NT2/D1 (cell line): ENCODE measurements around the gene FCMR.

ENCODE experiments used
- SUZ12 ChIP-seq: IDR thresholded peaks from 2 replicates; pipeline ENCODE4 v1.6.1; 2011; ENCODE audit not compliant: insufficient read length, insufficient read depth; ENCODE audit errors: extremely low read depth
- YY1 ChIP-seq: IDR thresholded peaks from 2 replicates; pipeline ENCODE4 v1.6.1; 2011; ENCODE audit not compliant: insufficient read length, insufficient read depth
- ZNF274 ChIP-seq: IDR thresholded peaks from 2 replicates; pipeline ENCODE4 v1.6.1; 2011; ENCODE audit warnings: mild to moderate bottlenecking, low read depth, low read length

- TF ChIP-seq ZNF274: no peak
- TF ChIP-seq SUZ12: no peak
- TF ChIP-seq YY1: no peak
These were observed 23.4 kb downstream of the FCMR start for GRCh38 chr1:206898089-206898914.
